ENCODE measurements around the gene NFATC2IP.

DNA sequence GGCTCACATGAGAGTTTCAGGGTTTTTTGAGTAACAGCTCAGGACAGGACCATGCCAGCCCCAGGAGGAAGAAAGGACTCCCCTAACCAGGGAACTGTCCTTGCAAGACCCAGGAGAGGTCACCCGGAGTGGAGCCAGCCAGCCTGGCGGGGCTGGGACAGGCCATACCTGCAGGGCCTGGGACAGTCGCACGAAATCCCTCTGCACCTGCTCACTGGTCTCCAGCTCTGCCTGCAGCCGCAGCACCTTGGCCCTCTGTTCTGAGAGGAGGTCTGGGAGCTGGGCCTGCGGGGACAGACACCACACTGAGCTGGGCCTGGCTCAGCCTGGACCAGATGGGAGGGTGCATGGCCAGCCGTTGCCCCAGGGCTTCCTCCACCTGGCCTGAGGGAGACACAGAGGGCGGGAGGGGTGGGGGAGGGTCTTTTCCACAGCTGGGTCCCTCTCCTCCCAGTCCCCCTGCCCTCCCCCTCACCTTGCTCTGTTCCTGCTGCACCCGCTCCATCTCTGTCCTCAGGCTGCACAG, 45.4 kb upstream of the NFATC2IP start:
- TF ChIP-seq, protein P1, sequence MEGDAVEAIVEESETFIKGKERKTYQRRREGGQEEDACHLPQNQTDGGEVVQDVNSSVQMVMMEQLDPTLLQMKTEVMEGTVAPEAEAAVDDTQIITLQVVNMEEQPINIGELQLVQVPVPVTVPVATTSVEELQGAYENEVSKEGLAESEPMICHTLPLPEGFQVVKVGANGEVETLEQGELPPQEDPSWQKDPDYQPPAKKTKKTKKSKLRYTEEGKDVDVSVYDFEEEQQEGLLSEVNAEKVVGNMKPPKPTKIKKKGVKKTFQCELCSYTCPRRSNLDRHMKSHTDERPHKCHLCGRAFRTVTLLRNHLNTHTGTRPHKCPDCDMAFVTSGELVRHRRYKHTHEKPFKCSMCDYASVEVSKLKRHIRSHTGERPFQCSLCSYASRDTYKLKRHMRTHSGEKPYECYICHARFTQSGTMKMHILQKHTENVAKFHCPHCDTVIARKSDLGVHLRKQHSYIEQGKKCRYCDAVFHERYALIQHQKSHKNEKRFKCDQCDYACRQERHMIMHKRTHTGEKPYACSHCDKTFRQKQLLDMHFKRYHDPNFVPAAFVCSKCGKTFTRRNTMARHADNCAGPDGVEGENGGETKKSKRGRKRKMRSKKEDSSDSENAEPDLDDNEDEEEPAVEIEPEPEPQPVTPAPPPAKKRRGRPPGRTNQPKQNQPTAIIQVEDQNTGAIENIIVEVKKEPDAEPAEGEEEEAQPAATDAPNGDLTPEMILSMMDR (IDR thresholded peaks at IDR 0.05) = no peak
- no peak for TF ChIP-seq POLR2A (IDR thresholded peaks at IDR 0.05)
- no peak for TF ChIP-seq POLR2AphosphoS5 (IDR thresholded peaks at IDR 0.05)
- TF ChIP-seq EP300 (IDR thresholded peaks at IDR 0.05) = no peak

Measured in suprapubic skin (tissue), 4 donors.